Neural cell (in vitro differentiated cells): Measurements from ENCODE around the gene NLRP12. TPM values are rescaled to one million over a fixed set of nuclear protein-coding genes. Genes with fewer than 3 reads are reported as not detected.
"Not testable (repeated sequence)": the region's sequence is repeated elsewhere in the genome, so short reads cannot be mapped to it uniquely, and the experiment has no call there.

Experiments
- H2AFZ ChIP-seq: fragments of 200-600, 300-800 bp; sonication (generic), shearing (Covaris generic); 2 replicates; pipeline ENCODE4 v1.6.0; 2014; ENCODE audit warnings: low read depth, mild to moderate bottlenecking, antibody characterized with exemption, low read length, moderate library complexity
- H3F3A ChIP-seq: fragments of 200-600 bp; shearing (Covaris generic); 2 replicates; pipeline ENCODE4 v1.6.1; 2016; ENCODE audit warnings: mild to moderate bottlenecking, moderate library complexity, mixed read lengths, antibody characterized with exemption, low read length; ENCODE audit not compliant: insufficient read depth, poor library complexity, severe bottlenecking
- H3K27ac ChIP-seq: fragments of 200-600, 300-800 bp; sonication (generic), shearing (Covaris generic); 2 replicates; pipeline ENCODE4 v1.5.1; 2014; ENCODE audit warnings: mild to moderate bottlenecking, low read length, moderate library complexity
- H3K27me3 ChIP-seq: fragments of 300-800, 200-600 bp; sonication (generic), shearing (Covaris generic); 2 replicates; pipeline ENCODE4 v1.6.0; 2014; ENCODE audit warnings: mild to moderate bottlenecking, low read depth, low read length, moderate library complexity; ENCODE audit not compliant: insufficient read depth
- H3K36me3 ChIP-seq: fragments of 300-800, 200-600 bp; sonication (generic), shearing (Covaris generic); 2 replicates; pipeline ENCODE4 v1.5.1; 2014; ENCODE audit warnings: mild to moderate bottlenecking, antibody characterized with exemption, low read length, moderate library complexity; ENCODE audit not compliant: insufficient read depth
- H3K4me2 ChIP-seq: fragments of 300-800, 200-600 bp; sonication (generic), shearing (Covaris generic); 2 replicates; pipeline ENCODE4 v1.6.0; 2014; ENCODE audit warnings: mild to moderate bottlenecking, low read length
- H3K4me3 ChIP-seq: fragments of 300-800, 200-600 bp; sonication (generic), shearing (Covaris generic); 2 replicates; pipeline ENCODE4 v1.5.1; 2014; ENCODE audit warnings: mild to moderate bottlenecking, low read length, moderate library complexity
- H3K79me2 ChIP-seq: fragments of 200-600 bp; shearing (Covaris generic); replicated peaks from 2 replicates; pipeline ENCODE4 v1.6.0; 2014; ENCODE audit warnings: mild to moderate bottlenecking, low read length, moderate library complexity; ENCODE audit not compliant: insufficient read depth
- H3K9ac ChIP-seq: fragments of 300-800, 200-600 bp; sonication (generic), shearing (Covaris generic); 2 replicates; pipeline ENCODE4 v1.6.1; 2016; ENCODE audit warnings: mild to moderate bottlenecking, low read length, mixed read lengths
- H3K9me2 ChIP-seq: fragments of 200-600 bp; shearing (Covaris generic); 2 replicates; pipeline ENCODE4 v1.6.1; 2016; ENCODE audit warnings: mild to moderate bottlenecking, low read length, mixed read lengths; ENCODE audit not compliant: insufficient read depth
- H3K9me3 ChIP-seq: fragments of 200-600, 300-800 bp; sonication (generic), shearing (Covaris generic); 2 replicates; pipeline ENCODE4 v1.6.1; 2016; ENCODE audit warnings: mild to moderate bottlenecking, mixed run types, low read length, moderate library complexity, mixed read lengths
- H4K20me1 ChIP-seq: fragments of 200-600 bp; shearing (Covaris generic); 2 replicates; pipeline ENCODE4 v1.6.1; 2016; ENCODE audit warnings: mild to moderate bottlenecking, mixed run types; ENCODE audit not compliant: insufficient read depth
- EP300 ChIP-seq: fragments of 450-650 bp; conservative IDR thresholded peaks from 2 replicates; pipeline ENCODE4 v1.6.1; 2014; ENCODE audit warnings: antibody characterized with exemption, mild to moderate bottlenecking, moderate library complexity; ENCODE audit not compliant: poor library complexity, severe bottlenecking
- EZH2 ChIP-seq: fragments of 200-600, 300-800 bp; shearing (Covaris generic), sonication (generic); IDR thresholded peaks from 2 replicates; pipeline ENCODE4 v1.6.1; 2014; ENCODE audit warnings: antibody characterized with exemption, low read length, borderline replicate concordance, mild to moderate bottlenecking; ENCODE audit not compliant: insufficient read depth, poor library complexity, severe bottlenecking
- MXI1 ChIP-seq: fragments of 450-650 bp; conservative IDR thresholded peaks from 2 replicates; pipeline ENCODE4 v1.6.1; 2014; ENCODE audit warnings: antibody characterized with exemption, mild to moderate bottlenecking; ENCODE audit not compliant: poor library complexity, severe bottlenecking
- POLR2AphosphoS5 ChIP-seq: IDR thresholded peaks from 2 replicates; pipeline ENCODE4 v1.6.1; 2012
- RAD21 ChIP-seq: fragments of 450-650 bp; conservative IDR thresholded peaks from 2 replicates; pipeline ENCODE4 v1.6.1; 2014; ENCODE audit warnings: antibody characterized with exemption, mild to moderate bottlenecking, moderate library complexity
- REST ChIP-seq: IDR thresholded peaks from 2 replicates; pipeline ENCODE4 v1.6.1; 2012; ENCODE audit warnings: borderline replicate concordance
- SMC3 ChIP-seq: fragments of 450-650 bp; conservative IDR thresholded peaks from 2 replicates; pipeline ENCODE4 v1.6.1; 2014; ENCODE audit warnings: antibody characterized with exemption, mild to moderate bottlenecking, moderate library complexity; ENCODE audit not compliant: poor library complexity
- TAF1 ChIP-seq: IDR thresholded peaks from 2 replicates; pipeline ENCODE4 v1.6.1; 2012; ENCODE audit warnings: low read depth
- polyA plus RNA-seq: library from polyadenylated mRNA; depleted of rRNA; stranded (reverse); fragments of >200 nt; gene quantifications from 2 replicates; pipeline ENCODE4 v1.2.3, GENCODE V29; 2014
- TF ChIP-seq, protein P1 (sequence below): fragments of 450-650 bp; IDR thresholded peaks from 2 replicates; pipeline ENCODE4 v1.5.1; 2014; ENCODE audit warnings: antibody characterized with exemption, mild to moderate bottlenecking, moderate library complexity; ENCODE audit not compliant: poor library complexity, severe bottlenecking

The NLRP12 gene
- polyA plus RNA-seq, 1 donor from 2014 or later, result not detected

DNA sequence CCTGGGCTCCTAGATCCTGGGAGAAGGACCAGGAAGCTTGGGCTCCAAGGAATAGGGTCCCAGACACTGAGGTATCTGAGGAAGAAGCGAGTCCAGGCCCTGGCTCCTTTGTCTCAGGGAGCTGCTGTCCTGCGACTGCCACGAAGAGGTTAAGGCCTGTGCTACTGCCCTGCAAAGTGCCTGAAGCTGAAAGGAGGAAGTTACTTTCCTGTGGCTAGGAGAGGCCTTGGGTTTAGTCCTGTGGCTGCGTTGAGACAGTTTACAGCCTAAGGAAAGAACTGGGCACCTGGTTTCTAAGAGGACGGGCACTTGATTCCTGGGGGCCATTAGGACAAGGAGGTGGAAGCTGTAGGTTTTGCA is 46.4 kb upstream of the NLRP12 start:
- no peak overlapping the region for H3K9ac ChIP-seq
- peaks cover 14% of the 10 kb centered on the region for H4K20me1 ChIP-seq
- TF ChIP-seq EZH2, result no peak
- no peak for TF ChIP-seq RAD21
- TF ChIP-seq TAF1, result no peak
- TF ChIP-seq SMC3, result no peak
- TF ChIP-seq, protein P1, sequence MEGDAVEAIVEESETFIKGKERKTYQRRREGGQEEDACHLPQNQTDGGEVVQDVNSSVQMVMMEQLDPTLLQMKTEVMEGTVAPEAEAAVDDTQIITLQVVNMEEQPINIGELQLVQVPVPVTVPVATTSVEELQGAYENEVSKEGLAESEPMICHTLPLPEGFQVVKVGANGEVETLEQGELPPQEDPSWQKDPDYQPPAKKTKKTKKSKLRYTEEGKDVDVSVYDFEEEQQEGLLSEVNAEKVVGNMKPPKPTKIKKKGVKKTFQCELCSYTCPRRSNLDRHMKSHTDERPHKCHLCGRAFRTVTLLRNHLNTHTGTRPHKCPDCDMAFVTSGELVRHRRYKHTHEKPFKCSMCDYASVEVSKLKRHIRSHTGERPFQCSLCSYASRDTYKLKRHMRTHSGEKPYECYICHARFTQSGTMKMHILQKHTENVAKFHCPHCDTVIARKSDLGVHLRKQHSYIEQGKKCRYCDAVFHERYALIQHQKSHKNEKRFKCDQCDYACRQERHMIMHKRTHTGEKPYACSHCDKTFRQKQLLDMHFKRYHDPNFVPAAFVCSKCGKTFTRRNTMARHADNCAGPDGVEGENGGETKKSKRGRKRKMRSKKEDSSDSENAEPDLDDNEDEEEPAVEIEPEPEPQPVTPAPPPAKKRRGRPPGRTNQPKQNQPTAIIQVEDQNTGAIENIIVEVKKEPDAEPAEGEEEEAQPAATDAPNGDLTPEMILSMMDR, result no peak
- TF ChIP-seq POLR2AphosphoS5, result no peak
- TF ChIP-seq EP300, result no peak
- TF ChIP-seq REST, result no peak
- TF ChIP-seq MXI1, result no peak
- no peak overlapping the region for H3K4me3 ChIP-seq
- H3K9me2 ChIP-seq, result no peaks in the 10 kb centered on the region
- H3K4me2 ChIP-seq, result no peak overlapping the region
- no peak overlapping the region for H3K27ac ChIP-seq
- H3F3A ChIP-seq, result no peaks in the 10 kb centered on the region
- H2AFZ ChIP-seq, result no peak overlapping the region
- no peaks in the 10 kb centered on the region for H3K9me3 ChIP-seq
- no peaks in the 10 kb centered on the region for H3K27me3 ChIP-seq
- H3K79me2 ChIP-seq, result peaks cover 11% of the 10 kb centered on the region
- H3K36me3 ChIP-seq, result no peaks in the 10 kb centered on the region

DNA sequence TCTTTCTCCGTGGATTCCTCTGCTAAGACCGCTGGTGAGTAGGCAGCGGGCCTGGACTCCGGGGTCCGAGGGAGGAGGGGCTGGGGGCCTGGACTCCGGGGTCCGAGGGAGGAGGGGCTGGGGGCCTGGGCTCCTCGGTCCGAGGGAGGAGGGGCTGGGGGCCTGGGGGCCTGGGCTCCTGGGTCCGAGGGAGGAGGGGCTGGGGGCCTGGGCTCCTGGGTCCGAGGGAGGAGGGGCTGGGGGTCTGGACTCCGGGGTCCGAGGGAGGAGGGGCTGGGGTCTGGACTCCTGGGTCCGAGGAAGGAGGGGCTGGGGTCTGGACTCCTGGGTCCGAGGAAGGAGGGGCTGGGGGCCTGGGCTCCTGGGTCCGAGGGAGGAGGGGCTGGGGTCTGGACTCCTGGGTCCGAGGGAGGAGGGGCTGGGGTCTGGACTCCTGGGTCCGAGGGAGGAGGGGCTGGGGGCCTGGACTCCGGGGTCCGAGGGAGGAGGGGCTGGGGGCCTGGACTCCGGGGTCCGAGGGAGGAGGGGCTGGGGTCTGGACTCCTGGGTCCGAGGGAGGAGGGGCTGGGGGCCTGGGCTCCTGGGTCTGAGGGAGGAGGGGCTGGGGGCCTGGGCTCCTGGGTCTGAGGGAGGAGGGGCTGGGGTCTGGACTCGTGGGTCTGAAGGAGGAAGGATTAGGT is 45.8 kb upstream of the NLRP12 start:
- H4K20me1 ChIP-seq, result peaks cover 14% of the 10 kb centered on the region
- not testable (repeated sequence) for H2AFZ ChIP-seq

More for the DNA sequence above, 45.8 kb upstream of the NLRP12 start:
- H3K4me3 ChIP-seq, result peak overlapping the region; percentile 88
- H3K27ac ChIP-seq, result peak overlapping the region; percentile 85
- H3K9me3 ChIP-seq, H3K9me2 ChIP-seq, H3K27me3 ChIP-seq, H3F3A ChIP-seq, H3K4me2 ChIP-seq, H3K36me3 ChIP-seq: not testable (repeated sequence)
- H3K79me2 ChIP-seq, result peaks cover 11% of the 10 kb centered on the region
- H3K9ac ChIP-seq, result peak overlapping the region; percentile 83
